ENCODE data around the gene S100B.
"Not testable (repeated sequence)": the region's sequence is repeated elsewhere in the genome, so short reads cannot be mapped to it uniquely, and the experiment has no call there.

S100B gene

DNA sequence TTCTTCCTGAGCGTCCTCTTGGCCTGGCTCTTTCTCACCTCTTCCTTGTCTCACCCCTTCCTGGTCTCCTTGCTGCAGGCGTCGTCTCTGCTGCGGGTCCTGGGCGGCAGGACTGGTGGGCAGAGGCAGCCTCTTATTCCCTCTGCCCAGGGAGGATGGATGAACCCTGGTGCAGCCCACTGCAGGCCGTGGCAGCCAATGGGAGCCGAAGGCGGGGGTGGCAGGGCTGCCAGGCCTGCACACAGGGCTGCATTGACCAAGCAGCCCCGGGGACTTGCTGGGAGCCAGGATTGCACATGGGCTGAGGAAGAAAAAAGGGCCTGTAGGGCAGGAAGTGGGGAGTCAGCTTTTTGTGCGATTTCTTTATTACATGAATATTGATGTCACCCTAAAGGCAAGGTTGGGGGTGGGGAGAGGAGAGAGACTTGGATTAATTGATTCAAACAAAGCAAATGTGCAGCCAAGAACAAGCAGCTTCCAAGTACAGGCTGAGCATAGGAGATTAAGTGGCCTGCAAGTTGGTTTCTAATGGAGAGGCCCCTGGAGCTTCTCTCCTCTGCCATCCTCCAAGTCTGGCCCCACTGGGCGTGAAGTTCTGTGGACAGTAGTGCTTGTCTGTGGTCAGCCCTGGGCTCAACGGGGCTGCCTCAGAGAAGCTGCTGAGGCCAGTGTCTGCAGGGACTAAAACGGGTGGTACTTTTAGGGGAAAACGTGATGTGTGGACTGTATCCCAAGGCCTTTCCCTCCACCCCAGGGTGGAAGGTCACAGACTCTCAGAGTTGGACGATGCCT lies at the start of gene S100B:
Gene S100B, minus strand, starts transcription at position 108 of the 792 bp plus-strand sequence. CDS start 2,667 bp downstream, outside the sequence.
- DNase-seq: no peak

DNA sequence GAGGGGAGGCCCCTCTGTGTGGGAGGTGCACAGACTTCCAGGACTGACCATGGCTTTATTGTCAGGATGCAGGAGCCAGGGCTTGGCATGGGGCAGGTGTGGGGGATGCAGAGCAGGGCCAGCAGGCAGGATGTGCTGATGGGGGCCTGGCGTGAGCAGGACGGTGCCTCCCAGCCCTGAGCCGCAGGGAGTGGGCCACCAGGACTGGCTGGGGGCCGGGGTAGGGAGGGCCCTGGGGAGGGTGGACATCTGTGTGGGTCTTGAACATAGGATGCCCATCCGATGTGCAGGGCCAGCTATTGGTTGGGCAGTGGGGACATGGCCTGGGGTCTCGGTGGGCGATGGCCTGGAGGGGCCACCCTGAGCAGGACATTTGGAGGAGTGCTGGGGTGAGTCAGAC lies 46.2 kb upstream of the S100B start:
- no peak for DNase-seq

DNA sequence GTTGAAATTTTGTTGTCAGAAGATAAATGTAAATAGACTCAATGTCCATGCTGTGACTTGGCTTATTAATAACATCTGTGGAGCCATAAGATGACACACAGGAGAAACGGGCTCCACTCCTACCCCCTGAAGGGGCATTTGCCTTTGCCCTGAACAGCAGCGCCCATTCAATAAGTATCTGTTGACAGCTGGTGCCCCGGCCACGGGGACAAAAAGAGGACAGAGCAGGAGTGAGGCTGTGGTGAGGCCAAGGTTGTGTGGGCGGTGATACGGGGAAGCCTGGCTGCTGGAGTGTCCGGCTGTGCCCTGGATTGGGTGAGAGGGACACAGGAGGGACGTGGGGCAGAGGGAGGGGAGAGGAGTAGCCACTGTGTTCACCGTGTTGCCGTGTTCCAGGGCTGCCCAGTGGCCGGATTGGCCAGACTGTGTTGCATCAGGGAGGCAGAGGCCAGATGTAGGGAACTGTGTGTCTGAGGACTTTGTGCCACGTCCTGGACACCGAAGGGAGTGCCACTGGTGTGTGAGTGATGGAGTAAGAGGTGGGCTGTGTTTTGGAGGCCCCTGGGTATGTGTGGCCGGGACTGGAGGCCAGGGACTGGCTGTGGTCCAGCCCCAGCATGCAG lies 45.7 kb upstream of the S100B start:
- no peak for DNase-seq

DNA sequence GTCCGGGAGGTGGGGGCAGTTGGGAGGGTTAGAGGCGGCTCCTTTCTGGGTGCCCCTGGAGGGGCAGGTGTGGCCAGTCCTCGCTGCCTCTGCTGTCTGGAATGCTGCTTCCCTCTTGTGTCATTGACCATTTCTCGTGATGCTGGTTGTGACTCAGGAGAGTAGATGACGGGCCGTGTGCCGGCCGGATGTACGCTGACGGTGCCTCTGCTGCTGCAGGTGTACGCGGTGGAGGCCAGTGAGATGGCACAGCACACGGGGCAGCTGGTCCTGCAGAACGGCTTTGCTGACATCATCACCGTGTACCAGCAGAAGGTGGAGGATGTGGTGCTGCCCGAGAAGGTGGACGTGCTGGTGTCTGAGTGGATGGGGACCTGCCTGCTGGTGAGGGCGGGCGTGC lies 44.5 kb upstream of the S100B start:
- DNase-seq: no peak

DNA sequence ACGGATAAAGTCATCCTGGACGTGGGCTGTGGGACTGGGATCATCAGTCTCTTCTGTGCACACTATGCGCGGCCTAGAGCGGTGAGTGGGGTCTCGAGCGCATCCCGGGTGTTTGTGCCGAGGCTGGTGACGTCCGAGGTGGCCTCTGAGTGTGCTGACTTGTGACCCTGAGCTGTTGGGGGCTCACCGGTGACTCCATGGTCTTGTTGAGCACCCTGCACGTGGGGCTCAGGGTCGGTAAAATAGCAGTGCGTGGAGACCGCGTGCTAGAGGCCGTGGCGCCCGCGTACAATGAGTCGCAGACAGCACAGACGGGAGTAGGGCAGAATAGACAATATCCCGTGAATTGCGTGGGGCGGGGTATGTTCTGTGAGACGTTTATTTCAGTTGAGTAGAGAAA lies 43.7 kb upstream of the S100B start:
- no peak for DNase-seq

DNA sequence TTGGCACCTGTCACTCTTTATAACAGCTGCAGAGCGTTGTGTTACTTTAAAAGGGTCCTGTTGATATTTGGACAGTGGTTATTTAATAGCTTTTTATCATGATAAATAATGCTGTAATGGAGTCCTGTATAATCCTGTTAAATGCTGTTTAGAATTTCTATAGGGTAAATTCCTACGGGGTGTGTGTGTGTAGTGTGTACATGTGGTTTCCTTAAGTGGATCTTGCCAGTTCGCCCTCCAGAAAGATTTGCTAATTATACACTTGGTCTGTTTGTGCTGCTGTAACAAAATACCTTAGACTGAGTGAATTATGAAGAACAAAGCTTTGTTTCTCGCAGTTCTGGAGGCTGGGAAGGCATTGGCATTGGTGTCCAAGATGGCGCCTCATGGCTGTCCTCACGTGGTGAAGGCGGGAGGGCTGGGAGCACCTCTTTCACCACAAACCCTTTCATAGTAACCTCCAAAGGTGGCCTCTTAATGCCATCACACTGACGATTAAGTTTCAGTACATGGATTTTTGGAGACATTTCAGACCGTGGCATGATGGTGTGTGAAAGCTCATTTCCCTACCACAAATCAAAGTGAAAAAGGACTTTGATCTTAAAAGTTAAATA lies 41.8 kb upstream of the S100B start:
- DNase-seq: no peak

DNA sequence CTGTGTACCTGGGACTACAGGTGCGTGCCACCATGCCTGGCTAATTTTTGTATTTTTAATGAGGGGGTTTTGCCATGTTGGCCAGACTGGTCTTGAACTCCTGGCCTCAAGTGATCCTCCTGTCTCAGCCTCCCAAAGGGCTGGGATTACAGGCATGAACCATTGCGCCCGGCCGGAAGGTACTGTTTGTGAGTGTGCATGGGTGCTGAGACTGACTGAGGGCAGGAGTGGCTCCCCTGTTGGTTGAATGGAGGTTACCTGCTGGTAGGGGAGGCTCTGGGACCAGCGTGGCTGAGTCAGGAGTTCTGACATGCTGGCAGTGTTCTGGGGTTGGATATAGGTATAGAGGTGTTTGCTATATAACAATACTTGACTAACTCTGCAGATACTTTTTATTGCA lies 41.0 kb upstream of the S100B start:
- DNase-seq: no peak

DNA sequence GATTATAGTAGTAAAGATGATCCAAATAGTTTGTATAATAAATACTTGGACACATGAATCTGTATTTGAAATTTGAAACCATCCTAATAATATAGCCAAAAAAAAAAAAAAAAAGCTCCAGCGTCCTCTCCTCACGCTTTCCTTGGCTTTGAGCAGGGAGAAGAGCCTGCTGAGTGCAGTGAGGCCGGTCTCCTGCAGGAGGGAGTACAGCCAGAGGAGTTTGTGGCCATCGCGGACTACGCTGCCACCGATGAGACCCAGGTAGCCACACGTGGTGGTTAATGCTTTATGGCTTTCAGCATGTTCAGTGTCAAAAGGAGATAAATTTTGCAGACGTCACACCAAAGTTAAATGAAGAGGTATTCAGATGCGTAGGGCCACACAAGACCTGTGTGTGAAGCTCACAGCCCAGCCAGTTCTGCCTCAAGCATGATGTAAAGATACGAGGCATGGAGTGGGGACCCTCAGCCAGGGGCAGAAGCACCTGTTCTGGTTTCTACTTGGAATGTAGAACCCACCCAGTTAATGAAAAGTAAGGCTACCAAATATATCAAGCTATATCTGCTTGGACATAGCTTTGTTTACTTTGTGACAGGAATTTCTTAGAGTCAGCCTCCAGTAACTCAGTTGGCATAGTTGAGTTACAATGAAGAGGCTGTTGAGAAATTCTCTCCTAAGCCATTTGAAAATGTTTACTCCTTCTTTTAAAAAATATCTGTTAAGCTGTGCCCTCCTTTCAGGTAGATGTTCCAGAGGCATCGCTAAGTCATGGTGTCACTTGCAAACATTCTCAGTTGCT lies 38.7 kb upstream of the S100B start:
- no peak for DNase-seq

DNA sequence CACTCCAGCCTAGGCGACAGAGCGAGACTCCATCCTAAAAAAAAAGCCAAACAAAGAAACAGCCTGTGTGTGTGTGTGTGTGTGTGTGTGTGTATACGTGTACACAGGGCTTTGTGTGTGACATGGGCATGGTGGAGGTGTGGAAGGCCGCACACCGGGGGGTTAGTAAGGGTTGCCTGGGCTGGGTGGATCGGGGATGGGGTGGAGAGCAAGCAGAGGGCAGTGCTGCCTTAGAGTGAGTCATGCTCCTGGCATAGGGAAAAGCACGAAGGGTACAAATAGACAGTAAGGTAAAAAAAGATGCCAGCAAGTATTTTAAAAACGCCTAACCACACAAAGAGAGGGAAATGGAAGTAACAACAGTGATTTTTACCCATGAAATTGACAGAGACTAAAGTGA lies 36.8 kb upstream of the S100B start:
- DNase-seq: no peak

DNA sequence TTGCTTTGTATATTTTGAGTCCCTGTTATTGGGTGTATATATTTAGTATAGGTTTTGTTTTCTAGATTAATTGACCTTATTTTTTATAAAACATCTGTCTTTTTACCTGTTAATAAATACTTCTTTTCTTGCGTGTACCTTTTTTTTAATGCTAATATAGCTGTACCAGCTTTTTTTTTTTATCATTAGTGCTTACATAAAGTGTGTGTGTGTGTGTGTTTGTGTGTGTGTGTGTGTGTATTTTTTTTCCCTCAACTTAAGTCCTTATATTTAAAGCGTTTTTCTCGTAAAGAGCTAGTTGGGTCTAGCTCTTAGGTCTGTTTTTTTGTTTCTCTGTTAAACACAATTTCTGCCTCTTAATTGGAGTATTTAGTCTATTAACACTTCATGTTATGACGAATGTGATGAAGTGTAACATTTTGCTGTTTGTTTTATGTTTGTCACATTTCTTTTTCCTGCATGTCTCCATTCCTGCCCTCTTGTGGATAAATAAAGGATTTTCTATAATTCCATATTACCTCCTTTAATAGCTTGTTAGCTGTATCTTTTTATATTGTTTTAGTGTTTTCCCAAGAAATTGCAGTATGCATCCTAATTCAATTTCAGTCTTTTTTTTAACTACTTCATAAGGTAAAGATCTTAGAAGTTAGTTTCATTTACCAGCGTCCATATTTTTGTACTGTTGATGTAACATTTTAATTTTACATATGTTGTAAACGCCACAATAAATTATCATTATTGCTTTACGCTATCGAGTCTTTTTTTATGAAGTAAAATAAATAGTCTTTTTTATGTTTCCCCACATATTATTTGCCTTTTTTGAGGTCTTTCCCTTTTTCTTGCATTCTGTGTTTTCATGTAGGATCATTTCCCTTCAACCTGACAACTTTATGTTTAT lies 34.9 kb upstream of the S100B start:
- peak in 1 of 2 donors; percentile 45 for DNase-seq

DNA sequence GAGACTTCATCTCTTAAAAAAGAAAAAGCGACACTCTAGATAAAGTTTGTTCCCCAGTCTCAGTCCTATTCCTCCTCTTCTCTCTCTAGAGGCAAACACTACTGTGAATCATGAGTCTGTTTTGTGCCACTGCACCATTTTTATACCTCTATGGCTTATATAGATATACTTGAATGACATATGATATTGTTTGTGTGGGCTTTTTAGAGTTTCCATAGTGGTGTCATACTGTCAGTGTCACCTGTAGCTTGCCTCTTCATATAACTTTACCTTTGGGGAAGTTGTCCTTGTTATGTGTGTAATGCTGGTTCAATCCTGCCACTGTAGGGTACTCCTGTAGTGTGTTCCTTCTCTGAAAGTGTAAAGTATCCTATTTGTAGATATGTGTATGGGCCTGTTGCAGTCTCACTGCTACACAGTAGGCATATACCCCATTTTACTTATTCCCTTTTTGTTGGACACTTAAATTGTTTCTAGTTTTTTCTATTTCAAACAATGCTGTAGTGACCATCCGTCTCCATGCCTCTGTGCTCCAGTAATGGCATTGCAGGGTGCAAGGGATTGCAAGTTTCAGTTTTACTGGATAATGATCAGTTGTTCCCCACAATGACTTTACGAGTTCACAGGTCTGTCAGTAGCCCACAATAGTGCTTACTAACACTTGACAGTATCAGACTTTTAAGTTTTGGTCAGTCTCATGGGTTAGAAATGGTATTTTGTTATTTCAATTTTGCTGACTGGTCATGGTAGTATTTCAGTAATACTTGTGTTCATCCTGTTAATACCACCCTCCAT lies 33.3 kb upstream of the S100B start:
- DNase-seq: no peak

DNA sequence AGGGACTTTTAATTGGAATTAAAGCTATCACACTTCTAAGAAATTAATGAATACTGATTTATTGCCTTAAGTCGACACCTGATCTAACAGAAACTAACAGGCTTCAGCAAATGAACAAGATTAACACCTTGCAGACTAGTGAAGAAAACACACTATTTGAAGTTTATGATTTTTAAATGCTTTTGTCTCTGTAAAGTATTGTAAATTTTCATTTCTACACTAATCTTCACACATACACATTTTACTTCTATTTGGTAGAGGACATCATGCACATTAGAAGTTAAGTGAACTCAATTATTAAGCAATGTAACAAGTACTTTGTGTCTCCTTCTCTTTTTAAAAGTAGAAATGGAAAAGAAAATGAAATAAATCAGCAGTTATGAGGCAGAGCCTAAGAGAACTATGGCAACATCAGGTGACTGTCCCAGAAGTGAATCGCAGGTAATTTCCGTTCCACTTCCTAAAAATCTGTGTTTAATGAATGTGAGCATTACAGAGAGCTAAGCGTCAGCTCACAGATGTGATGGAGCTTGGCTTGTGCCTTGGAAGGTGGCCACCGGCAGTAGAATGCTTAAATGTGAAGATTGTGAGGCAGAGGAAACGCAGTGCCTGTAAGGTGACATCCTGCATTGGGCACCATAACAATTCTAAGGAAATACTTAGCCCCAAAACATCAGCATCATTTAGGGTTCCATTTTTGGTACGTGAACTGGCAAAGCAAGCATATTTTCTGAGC lies 31.8 kb upstream of the S100B start:
- peak in 1 of 2 donors; percentile 41 for DNase-seq

DNA sequence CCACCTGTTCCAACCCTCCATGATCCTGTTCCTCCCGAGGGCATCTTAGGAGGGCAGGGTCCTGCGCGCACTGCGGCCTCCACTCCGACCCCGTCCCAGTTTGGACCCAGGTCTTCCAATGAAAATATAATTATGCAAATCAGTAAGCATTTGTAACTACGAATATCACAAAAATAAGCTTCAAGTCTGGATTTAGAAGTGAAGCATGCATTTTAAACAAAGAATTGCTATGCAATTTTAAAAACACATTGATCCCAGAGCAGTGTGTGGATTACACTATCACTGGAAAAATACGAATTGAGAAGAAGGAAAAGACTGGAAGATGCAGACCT lies 31.3 kb upstream of the S100B start:
- no peak for DNase-seq

DNA sequence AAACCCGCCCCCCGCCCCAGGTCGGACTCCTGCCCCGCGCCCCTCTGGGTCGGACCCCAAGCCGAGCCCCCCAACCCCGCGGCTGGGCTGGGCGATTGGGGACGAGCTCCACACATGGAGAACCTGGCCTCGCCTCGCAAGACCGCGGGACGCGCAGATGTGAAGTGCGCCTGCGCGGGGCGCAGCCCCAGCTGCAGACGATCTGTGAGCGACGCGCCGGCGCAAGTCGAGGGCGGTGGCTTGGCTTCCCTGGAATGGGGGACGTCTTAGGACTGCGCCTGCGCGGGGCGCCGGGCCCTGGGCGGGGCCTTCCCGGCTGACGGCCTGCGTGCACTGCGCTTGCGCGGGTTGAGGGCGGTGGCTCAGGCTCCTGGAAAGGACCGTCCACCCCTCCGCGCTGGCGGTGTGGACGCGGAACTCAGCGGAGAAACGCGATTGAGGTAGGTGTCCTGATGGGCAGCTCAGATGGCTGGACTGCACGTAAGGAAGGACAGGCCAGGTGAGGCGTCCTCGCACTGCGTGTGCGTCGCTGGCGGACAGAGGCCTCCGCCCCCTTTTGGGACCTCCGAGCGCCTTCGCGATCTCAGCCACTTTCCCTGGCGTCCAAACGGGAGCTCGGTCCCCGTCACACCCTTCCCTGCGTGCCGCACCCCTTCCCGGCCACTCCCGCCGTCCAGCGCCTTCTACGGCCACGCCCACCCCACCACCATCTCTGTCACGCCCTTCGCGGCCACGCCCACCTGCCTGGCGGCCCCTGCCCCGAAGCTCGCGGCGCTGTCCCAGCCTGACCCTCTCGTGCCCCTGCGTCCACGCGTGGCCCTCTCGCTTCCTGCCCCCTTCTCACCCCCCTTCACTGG lies 30.7 kb upstream of the S100B start, which contains the start of gene PRMT2:
Gene PRMT2, plus strand, starts transcription at position 351 of the 857 bp plus-strand sequence. CDS start 1,278 bp downstream, outside the sequence.
- peak; percentile 98 for DNase-seq

DNA sequence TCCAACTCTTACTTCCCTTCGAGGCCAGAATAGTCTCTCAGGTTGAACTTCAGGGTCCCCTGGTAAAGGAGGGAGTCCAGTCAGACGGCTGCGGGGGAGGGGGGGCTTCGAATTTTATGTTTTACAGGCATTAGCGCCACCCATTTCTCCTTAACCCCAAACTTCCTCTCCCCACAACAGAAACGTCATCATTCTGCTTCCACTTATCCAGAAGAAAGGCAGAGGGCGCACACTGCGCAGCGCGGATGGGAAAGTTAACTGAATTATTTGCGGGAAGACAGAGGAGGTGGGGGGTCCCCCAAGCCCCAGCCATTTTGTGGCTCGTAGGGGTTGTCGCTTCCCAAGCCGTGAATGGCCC lies 30.1 kb upstream of the S100B start:
- DNase-seq: peak; percentile 65 to 71

DNA sequence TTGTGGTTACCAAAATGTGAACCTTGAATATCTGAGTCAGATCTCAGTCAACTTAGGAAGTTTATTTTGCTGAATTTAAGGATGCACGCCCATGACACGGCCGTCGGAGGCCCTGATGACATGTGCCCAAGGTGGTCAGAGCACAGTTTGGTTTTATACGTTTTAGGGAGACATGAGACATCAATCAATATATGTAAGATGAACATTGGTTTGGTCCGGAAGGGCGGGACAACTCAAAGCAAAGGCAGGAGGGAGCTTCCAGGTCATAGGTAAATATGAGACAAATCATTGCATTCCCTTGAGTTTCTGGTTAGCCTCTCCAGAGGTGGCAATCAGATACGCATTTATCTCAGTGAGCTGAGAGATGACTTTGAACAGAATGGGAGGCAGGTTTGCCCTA lies 29.5 kb upstream of the S100B start:
- no peak for DNase-seq

DNA sequence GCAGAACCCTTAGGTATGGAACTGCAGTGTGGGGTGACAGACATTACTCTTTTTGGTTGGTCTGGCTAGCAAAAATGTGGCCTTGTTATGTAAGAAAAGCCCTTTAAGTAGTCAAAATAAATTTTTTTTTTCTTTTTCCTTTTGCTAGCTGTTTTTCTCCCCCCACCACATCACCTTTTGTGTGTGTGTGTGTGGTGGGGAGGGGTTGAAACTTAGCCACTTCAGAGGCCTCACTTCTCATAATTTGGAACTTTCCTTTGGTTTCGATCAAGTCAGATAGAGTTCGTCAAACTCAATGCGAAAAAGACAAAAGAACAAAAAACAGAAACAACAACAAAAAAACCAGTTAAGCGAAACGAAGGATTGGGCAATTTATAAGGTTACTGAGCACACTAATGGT lies 28.7 kb upstream of the S100B start:
- peak; percentile 68 to 77 for DNase-seq

DNA sequence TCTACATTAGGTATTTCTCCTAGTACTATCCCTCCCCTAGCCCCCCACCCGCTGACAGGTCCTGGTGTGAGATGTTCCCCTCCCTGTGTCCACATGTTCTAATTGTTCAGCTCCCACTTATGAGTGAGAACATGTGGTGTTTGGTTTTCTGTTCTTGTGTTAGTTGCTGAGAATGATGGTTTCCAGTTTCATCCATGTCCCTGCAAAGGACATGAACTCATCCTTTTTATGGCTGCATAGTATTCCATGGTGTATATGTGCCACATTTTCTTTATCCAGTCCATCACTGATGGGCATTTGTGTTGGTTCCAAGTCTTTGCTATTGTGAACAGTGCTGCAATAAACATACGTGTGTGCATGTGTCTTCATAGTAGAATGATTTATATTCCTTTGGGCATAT lies 26.0 kb upstream of the S100B start:
- DNase-seq: not testable (repeated sequence)

DNA sequence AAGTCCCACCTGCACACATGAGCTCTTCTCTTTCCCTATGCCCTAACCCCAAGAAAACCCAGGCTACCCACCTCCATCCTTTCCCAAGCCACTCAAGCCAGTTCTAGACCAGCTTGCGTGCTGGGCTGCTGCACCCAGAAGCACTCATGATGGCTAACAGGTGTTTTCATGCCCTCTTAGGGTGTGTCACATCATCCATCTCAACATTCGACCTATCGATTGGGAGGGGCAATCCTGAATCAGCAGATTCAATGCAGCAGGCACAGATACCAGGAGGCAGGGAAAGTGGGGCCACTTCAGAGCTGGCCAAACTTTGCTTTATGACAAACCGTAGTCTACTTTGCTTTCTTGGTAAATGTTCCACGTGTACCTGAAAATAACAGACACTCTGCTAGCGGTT lies 24.0 kb upstream of the S100B start:
- no peak for DNase-seq

DNA sequence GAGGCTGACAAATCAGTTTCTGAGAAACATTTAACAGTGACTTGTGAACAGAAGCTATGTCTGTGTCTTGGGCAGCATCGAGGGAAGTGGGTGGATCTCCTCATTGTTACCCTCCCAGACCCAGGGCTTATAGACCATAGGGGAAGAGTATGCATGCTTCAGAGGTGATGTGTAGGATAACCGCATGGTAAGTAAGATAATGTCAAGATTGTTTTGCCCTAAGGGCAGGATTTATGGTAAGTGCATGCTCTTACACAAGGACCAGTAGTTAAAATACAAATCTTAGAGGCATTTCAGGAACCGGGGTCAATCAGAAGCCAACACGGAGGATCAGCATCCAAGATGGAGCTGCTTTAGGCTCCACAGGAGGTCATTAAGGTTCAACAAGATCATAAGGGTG lies 22.8 kb upstream of the S100B start:
- DNase-seq: no peak

All from CD4-positive, alpha-beta T cell treated with Interferon alpha-2 for 1 hour (primary cell).